Superior temporal gyrus (tissue), 1 donor: ENCODE results near the gene DNAH8.
A peak's percentile ranks its signal among the peaks of the same experiment; 100 is the strongest.

ENCODE experiments used
- DNase-seq: peaks from one replicate; pipeline ENCODE4 v3.0.0-alpha.2; 2016; ENCODE audit errors: extremely low spot score

The DNAH8 gene, protein sequence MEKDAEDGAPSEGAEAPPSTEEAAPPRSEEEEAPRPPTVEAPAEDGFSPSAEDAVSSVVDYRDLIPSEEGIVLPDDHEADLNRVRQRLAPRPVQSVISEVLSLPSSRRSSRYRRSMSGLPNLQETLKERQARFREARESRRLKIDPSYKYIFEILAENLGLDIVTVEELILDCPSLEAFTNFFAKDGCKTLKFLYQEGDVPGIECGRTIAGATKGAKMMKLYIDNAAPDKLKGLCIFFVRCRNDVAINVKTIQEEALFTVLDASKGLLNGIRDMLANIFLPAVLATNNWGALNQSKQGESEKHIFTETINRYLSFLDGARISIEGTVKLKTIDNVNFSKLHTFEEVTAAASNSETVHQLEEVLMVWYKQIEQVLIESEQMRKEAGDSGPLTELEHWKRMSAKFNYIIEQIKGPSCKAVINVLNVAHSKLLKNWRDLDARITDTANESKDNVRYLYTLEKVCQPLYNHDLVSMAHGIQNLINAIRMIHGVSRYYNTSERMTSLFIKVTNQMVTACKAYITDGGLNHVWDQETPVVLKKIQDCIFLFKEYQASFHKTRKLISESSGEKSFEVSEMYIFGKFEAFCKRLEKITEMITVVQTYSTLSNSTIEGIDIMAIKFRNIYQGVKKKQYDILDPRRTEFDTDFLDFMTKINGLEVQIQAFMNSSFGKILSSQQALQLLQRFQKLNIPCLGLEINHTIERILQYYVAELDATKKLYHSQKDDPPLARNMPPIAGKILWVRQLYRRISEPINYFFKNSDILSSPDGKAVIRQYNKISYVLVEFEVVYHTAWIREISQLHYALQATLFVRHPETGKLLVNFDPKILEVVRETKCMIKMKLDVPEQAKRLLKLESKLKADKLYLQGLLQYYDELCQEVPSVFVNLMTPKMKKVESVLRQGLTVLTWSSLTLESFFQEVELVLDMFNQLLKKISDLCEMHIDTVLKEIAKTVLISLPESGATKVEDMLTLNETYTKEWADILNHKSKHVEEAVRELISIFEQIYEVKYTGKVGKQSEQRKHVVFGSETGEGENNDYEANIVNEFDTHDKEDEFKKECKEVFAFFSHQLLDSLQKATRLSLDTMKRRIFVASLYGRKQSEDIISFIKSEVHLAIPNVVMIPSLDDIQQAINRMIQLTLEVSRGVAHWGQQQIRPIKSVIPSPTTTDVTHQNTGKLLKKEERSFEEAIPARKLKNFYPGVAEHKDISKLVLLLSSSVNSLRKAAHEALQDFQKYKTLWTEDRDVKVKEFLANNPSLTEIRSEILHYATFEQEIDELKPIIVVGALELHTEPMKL (N-terminal part only)

GRCh38 chr6:38715016-38715689 is at the start of gene DNAH8:
Gene DNAH8, plus strand, starts transcription at chr6:38715311. Its CDS starts 7,499 bp downstream, at chr6:38722810.
- DNase-seq, result no peak

DNA sequence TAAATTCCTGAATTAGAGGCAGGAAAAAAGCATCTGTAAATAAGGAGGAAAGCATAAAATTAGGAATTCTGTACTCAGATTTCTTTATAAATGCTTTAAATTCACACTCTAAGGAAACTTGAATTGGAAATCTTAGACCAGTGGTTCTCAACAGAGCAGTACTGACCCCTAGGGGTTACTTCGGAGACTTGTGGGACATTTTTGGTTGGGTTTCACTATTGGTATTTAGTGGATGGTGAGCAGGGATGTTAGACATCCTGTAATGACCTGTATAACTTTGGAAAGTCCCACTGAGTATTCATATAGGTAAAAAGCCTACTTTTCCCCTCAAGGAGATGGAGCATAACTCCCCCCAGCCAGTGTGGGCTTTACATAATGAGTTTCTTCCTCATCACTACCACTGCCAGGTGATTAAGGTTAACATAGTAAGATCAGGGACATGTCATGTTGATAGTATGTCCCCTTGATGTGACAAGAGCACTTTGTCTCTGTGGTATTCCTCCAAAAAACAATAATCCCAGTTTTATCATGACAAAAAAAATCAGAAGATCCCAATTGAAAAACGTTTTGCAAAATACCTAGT is 43.1 kb upstream of the DNAH8 start:
- DNase-seq, result peak; percentile 73

- no peak for DNase-seq
Measured at GRCh38 chr6:38673397-38674165, 41.5 kb upstream of the DNAH8 start.

- DNase-seq, result no peak
Measured at GRCh38 chr6:38676236-38676973, 38.7 kb upstream of the DNAH8 start.

GRCh38 chr6:38676974-38677544 is 38.1 kb upstream of the DNAH8 start:
- no peak for DNase-seq

DNA sequence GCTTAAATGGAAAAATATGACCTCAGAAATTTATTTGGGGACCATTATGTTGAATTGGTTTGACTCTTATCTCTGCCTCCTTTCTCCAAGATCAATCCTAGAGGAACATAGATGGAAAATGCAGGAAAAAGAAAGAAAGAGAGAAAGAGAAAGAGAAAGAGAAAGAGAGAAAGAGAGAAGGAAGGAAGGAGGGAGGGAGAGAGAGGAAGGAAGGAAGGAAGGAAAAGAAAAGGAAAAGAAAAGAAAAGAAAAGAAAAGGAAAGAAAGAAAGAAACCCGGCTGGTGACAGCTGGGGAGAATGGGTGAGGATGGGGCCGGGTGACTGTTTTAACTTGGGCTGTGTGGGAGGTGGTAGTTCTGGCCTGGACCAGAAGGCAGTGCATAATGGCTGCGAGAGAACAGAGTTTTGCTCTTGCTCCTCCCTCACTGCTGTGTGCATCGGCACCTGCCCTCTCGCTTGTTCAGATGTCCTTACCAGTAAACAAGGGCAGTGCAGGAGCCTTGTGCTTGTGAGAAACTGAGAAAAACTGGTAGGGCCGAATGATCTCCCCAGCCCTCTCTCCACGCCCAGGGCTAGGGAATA is 36.8 kb upstream of the DNAH8 start:
- DNase-seq, result no peak

GRCh38 chr6:38679668-38680067 is 35.4 kb upstream of the DNAH8 start:
- DNase-seq, result no peak

DNA sequence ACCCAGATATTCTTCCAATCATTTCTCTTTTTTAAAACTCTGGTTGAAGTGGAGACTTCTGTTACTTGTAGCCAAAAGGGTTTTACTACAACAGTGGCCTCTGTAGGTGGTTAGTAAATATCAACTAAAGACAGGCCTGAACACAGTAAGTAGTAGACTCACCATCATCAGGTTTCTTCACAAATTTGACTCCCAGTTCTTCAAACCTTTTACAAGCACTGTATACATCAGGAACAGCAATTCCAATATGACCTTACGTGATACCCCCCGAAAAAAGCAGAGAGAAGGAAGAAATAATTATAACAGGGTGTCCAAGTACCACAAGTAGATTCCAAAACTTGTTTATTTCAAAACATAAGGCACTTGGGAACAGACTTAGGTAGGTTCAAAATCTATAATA is 33.3 kb upstream of the DNAH8 start:
- no peak for DNase-seq

DNA sequence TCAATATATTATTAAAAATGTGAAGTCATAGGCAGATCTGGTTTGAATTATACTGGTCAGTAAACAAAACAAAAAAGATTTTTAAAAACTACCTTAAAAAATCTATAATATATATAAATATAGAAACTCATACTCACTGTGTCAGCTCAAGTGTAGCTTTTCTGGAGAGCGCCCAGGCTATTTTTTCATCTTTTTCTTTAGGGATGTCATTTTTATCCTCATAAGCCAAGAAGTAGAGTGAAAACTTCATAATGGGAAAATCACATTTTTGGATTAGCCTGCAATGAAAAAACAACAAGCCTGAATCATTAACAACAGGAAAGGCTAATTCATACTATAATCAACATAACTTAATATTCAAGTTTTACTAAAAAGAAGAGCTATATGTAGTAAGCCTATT is 30.9 kb upstream of the DNAH8 start:
- peak; percentile 43 for DNase-seq

DNA sequence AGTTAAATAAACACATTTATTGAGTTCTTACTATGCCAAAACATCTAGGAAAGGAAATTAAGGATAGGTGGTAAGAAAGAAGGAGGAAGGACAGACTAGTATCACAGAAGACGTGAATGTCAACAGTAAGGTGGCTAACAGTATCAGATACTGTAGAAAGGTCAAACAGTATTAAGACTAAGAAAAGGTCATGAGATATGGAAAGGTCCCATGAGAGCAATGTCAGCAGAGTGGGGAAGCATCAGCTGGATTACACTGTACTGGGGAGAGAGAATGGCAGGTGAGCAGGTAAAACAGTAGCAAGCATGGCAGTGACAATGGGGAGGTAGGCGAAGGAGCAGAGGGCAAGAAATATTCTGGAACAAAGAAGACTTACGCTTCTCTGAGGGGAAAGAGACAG is 30.2 kb upstream of the DNAH8 start:
- no peak for DNase-seq

- peak; percentile 35 for DNase-seq
Measured at GRCh38 chr6:38686270-38687042, 28.7 kb upstream of the DNAH8 start.

GRCh38 chr6:38687043-38687353 is 28.1 kb upstream of the DNAH8 start:
- DNase-seq, result no peak

DNA sequence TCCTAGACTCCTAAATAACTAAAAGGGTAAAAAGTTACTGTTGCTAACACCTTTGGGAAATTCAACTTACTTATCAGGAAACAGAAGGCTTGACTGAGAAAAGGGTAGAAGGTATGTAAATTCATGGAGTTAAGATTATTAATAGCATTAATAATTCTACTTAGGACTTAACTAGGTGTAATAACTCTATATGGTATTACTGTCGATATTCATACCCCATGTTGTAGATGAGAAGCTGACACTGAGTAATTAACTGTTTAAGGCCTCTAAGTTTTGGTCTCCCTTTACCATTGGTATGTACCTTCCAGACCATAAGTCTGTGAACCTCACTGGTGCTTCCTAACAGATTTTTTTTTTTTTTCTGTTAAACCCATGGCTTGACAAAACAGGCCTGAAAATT is 27.6 kb upstream of the DNAH8 start:
- peak; percentile 11 for DNase-seq

DNA sequence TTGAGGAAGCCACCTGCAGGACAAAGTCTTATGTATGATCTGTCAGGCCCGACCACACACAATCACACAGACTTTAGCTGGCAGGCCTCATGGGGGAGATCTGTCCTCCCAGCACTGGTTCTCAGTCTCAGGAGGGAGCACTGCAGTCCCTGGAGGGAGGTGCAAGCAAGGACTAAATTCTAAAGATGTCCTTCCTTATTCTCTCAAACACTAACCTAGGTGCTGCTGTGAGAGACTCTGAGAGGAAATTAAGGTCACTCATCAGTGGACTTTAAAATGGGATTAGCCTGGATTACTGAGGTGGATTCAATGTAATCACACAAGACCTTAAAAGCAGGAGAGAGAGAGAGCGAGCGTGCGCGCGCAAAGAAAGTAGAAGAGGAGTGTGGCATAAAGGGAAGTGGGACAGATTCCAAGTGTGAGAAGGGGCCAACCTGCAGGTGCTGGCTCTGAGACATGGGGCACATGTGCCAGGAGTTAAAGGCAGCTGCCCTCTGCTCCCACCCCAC is 26.5 kb upstream of the DNAH8 start:
- peak; percentile 20 for DNase-seq

DNA sequence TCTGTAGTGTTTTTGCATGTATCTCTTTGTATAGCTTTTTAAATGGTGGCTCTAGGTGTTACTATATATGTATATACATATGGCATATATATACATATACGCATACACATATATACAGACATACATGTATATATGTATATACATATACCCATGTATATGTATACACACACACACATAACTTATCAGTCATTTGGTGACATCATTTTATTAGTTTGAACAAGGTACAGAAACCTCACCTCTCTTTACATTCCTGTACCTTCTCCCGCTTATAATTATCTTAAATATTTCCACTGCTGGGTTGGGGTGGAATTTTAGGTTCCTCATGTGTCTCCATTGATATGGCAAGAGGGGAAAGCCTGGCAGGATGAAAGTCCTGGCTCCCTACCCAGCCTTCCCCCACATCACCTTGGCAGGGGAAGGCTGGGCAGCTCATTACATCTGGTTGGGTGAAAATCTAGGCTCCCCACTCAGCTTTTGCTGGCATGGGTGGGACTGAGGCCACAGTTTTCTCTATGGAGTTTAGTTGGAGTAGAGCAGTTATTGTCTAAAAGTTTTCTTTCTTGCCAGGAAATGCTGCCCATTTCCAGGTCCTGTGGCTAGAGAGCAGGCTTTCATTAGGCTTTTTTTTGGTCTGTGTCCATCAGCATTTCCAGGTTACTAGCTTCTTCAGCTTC is 19.7 kb upstream of the DNAH8 start:
- DNase-seq, result no peak

GRCh38 chr6:38695933-38696332 is 19.2 kb upstream of the DNAH8 start:
- no peak for DNase-seq

DNA sequence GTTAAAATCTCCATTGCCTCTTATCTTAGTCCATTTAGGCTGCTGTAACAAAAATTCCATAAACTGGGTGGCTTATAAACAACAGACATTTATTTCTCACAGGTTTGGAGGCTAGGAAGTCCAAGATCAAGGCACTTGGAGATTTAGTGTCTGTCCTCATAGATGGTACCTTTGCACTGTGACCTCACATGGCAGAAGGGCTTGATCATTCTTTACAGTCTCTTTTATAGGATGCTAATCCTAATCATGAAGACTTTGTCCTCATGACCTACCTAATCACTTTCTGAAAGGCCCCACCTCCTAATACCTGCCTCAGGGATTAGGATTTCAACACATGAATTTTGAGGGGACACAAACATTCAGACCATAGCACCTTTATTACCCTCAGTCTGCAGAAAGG is 18.8 kb upstream of the DNAH8 start:
- no peak for DNase-seq
